CD4-positive, alpha-beta T cell treated with Interleukin-4 for 1 hour (primary cell): ENCODE results near the gene PSMG2.

Experiments used
- DNase-seq, 2 donors: peaks; one replicate each; pipeline ENCODE4 v3.0.0-alpha.2; 2020 to 2022

PSMG2 gene

GRCh38 chr18:12767580-12768155 lies 64.8 kb downstream of the PSMG2 start:
- no peak for DNase-seq

GRCh38 chr18:12768625-12769024 lies 65.8 kb downstream of the PSMG2 start:
- no peak for DNase-seq

GRCh38 chr18:12769136-12769535 lies 66.3 kb downstream of the PSMG2 start:
- no peak for DNase-seq

GRCh38 chr18:12769644-12770440 lies 67.0 kb downstream of the PSMG2 start:
- no peak for DNase-seq

- DNase-seq: no peak
Measured at GRCh38 chr18:12770469-12771219, 67.8 kb downstream of the PSMG2 start.

- DNase-seq: no peak
Measured at GRCh38 chr18:12772111-12772510, 69.3 kb downstream of the PSMG2 start.

- DNase-seq: no peak
Measured at GRCh38 chr18:12773369-12773768, 70.5 kb downstream of the PSMG2 start.

GRCh38 chr18:12774982-12775381 lies 72.1 kb downstream of the PSMG2 start:
- DNase-seq: peak; percentile 30 to 41
